Measurements from ENCODE around the gene FAM149A. TPM values are rescaled to one million over a fixed set of nuclear protein-coding genes. Genes with fewer than 3 reads are reported as not detected.

The FAM149A gene
- total RNA-seq = 0.23 and 0.25 TPM in 2 replicates

DNA sequence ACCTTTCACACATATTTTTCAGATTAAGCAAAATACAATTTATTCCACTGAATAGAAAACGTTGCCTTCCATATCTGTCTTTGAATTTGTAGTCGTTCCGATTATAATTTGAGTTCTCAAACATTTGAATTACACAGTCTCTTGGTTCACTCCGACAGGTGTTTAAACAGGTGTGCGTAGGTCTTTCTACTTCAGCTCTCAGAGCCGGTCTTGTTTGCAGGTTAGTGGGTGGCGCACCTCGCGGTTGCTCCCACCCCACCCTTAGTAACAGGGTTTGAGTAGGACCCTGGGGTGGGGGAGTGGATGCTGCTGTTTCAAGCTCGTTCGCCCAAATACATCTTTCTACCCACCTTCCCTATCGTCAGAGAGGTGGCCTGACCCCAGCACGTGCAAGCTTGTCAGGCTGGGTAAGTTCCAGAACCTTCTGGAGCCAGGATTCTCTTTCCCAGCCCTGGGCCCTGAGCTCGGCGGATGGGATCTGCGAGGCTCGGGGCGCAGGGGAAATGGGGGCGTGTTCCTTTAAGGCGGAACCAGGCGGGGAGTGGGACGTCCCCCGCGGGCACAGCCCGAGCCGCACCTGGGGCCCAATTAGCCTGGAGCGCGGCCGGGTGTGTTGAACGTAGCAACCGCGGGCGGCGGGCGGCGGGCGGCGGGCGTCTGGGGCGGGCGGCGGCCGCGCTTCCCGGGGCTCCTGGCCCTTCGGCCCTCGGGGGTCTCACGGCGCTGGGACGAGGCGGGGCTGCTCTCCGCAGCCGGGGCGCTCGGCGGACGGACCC, at the start of gene FAM149A:
Gene FAM149A (plus strand): TSS at position 591 of the 776 bp plus-strand sequence.
- intact Hi-C loops (cut with micrococcal nuclease) = no loop called here

DNA sequence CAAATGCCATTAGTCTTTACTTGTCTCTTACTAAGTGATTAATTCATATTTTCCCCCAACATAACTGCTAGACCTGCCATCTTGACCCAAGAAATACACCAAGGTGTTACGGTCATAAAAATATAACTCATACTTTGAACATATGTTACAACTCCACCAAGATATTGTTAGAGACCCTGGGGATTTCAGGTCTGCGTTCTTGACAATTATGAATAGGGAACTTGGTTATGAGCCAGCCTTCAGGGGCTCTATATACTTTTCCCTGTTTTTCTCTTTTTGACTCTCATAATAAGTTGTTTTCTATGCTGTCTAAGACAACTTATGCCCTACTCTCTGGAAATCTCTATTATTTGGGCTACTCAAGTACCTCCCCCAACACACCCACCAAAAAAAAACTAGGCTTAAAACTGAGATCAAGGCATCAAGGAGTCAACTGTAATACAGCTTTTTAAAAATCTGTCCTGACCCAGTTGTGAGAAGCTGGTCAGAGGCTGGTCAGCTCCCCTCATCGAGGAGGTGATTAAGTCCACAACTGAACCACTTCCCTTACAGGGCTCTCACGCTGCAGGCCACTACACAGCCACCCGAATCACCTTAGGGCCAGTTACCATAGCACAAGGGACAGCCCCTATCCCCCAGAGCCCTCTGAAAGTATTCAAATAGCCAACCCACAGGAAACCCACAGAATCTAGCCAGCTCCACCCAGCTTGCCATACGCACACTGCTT, 46.1 kb upstream of the FAM149A start:
- intact Hi-C loops (cut with micrococcal nuclease) = no loop called here

DNA sequence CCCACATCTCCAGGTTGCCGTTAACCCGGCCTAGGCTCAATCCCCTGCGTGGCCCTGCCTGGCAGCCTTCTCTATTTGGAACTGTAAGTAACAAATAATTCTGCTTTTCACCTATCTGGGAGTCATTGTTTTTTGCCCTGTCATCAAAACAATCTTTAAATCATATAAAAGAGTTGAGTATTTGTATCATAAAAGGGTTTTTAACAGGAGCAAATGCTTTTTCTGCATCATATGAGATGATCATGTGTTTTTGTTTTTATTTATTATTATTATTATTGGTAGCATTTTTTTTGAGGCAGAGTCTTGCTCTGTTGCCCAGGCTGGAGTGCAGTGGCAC, 45.6 kb upstream of the FAM149A start:
- intact Hi-C loops (cut with micrococcal nuclease) = no loop called here

DNA sequence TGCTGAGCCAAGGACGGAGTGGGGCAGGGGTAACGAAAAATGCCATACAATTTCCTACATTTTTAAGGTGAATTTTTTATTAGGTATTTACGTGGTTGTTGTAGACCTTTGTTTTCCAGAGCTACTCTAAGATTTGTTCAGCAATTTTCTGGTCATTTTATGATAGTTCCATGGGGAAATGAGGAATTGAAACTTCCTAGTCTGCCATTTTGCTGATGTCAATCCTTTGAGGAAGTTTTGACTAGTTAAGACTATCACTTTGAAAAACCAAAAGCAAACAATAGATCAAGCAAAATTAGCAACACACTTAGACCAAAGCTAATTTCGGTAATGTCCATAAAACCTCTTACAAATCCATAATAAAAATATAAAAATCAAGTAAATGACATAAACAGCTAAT, 42.6 kb upstream of the FAM149A start:
- intact Hi-C loops (cut with micrococcal nuclease) = no loop called here

DNA sequence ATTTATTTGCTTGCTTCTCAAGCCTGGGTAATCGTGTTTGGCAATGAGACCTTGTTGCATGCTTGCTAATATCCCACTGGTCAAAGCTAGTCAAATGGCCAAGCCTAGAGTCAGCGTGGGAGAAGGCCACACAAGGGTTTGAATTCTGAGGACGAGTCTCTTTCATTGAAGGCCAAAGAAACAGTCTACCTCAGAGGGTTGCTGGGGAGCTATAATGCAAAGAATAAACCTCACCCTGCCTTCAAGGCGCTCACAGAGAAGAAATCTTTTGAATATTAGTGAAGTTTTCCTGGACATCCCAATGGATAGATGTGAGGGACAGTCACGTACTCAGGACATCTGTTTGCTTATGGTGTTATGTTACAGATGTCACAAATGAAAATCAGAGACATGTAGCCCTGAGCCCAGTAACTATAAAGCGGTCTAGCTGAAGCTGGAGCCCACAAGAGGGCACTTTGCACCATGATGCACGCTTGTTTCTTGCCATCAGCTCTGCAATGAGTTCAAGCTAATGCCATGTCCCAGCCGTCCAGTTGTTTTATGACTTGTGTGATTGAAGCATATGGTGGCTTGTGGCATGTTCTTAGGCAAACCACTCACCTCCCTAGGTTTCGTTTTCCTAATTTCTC, 36.6 kb upstream of the FAM149A start:
- intact Hi-C loops (cut with micrococcal nuclease) = loop anchor here (2.0 to 5.0 kb wide), 2 partner anchors 69 to 124 kb away; partner anchors contain the start of gene CYP4V2

DNA sequence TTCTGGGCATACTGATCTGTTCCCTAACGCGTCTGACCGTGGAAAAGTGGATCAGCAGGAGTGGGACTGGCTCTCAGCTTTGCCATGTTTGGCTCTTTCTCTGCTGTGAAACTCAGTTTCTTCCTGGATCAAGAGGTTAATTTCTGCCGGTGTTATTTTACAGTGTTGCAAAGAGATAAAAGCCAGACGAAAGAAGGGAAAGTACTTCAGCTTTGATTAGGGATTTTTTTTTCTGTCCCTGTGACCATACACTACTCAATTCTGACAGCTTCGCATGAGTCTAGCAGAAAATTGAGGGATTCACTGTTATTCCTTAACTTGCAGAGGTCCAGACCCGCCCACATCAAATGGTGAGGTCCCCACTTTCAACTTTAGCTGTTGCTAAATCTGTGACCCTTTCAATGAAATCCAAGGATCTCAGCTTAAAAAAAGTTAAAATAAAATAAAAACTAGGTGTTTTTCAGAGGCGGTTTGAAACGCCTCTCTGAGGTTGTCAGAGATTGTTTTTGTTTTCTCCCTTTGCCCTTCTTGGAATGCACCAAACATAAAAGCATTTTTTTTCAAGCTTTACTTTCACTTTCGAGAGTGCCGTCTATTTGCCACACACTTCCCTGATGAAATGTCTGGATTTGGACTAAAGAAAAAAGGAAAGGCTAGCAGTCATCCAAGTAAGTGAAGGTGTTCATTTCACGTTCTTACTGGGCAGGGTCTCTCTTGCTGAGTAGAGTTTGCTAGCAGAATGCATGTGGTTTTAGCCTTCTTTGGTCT, 35.7 kb upstream of the FAM149A start, which contains the start of gene TLR3:
Gene TLR3 (plus strand): TSS at position 576 of the 768 bp plus-strand sequence. CDS start 7,464 bp downstream, outside the sequence.
- intact Hi-C loops (cut with micrococcal nuclease) = loop anchor here (2.0 to 5.0 kb wide), 2 partner anchors 68 to 124 kb away; partner anchors contain the start of gene CYP4V2

DNA sequence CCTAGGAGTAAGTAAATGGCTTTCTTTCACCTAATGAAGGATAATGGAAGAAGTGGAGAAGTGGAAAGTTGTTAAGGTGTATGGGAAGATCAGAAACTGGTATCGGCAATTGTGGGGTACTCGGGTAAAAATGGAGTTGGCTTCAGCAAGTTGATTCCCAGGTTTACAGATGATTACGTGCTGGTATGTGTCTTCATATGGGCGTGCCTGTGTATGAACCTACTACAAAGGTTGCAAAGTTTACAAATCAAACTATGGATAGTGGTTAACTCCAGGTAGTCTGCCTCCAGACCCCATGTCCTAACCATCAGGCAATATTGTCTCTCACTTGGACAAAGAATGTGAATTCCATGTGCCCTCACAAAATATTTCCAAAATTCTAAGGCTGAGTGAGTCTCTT, 34.8 kb upstream of the FAM149A start:
- intact Hi-C loops (cut with micrococcal nuclease) = loop anchor here (2.0 to 5.0 kb wide), 2 partner anchors 67 to 123 kb away; partner anchors contain the start of gene CYP4V2

DNA sequence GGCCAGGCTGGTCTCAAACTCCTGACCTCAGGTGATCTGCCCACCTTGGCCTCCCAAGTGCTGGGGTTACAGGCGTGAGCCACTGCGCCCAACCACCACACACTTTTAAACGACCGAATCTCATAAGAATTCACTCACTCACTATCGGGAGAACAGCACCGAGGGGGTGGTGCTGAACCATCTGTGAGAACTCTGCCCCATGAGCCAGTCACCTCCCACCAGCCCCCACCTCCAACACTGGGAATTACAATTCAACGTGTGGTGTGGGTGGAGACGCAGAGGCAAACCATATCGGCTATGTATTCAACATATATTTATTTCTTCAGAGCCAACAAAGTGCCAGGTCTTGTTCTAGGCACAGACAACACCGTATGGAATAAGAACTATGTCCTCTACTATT, 32.0 kb upstream of the FAM149A start:
- intact Hi-C loops (cut with micrococcal nuclease) = no loop called here

DNA sequence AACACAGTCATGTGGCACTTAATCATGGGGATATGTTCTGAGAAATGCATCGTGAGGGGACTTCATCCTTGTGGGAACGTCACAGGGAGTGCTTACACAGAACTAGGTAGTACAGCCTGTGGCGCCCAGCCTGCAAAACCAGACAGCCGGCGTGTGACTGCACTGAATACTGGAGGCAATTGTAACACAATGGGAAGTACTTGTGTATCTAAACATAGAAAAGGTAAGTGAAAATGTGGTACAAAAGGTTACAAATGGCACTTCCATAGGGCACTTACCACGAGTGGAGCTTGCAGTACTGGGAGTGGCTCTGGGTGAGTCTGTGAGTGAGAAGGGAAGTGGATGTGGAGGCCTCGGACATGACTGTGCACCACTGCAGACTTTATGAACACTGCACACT, 30.3 kb upstream of the FAM149A start:
- intact Hi-C loops (cut with micrococcal nuclease) = no loop called here

DNA sequence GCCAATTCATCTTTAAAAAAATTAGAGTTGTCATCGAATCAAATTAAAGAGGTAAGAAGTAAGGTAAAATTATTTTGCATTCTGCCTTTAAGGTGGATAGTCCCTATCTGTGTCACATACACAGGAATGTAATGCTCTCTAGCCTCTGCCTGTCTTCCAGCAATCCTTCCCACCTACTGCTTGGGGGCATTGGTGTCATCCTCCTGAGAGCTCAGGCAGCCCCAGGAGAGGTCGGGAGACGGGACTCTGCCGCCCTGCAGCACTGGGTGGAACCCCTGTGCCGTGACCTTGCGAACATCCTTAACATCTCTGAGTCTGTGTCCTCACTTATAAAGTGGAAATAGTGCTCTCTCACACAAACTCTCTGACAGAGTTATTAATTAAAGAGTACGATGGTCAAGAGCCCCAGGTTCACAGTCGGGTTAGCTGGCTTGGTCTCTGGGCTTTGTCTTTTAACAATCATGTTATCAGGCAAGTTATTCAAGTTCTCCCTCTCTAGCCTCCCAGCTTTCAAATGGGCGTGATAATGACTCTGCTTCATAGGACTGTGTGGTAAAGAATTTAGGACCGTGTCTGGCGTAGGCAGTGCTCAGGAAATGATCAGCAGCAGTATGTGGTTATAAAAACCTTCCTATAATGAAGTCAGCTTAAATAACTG, 25.4 kb upstream of the FAM149A start:
- intact Hi-C loops (cut with micrococcal nuclease) = no loop called here

DNA sequence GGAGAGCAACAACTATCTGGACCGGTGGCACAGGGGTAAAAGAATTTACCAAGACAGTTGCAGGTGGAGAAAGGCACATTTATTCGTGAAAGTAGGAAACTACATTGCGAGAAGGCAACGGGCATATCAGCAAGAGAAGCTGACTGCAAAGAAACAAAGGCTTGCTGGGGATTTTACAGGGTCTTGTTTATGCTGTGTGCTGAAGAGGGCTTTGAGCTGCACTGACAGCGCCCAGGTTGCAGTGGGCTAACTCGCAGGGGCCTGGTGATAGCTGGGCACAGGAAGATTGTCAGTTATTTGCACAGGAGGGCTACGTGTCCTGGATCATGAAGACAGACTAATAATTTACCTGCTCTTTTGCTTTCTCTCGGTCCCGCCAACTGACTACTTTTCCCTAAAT, 24.8 kb upstream of the FAM149A start:
- intact Hi-C loops (cut with micrococcal nuclease) = no loop called here

DNA sequence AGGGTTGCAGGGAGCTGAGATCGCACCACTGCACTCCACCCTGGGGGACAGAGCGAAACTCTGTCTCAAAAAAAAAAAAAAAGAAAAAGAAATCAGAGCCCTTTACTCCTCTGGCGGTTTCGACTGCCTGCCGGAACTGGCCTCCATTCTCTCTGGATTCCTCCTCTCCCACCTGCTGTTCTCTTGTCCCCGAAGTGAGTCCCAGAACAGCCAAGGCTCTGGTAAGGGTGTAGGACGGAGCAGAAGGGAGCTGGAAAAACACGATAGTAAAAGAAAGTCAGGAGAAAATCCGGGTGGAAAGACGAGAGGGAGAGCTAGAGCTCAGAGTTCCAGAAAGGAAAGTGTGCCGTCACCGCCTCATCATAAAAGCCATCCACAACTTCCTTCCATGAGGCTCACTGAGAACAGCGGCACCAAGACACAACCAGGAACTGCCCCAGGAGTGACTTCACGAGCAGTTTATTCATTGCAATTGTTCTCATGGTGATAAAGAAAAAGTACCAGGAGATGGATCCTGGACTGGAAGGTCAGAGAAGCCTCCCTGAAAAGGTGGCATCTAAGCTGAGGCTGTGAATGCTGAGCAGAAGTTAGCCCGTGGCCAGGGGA, 23.2 kb upstream of the FAM149A start:
- intact Hi-C loops (cut with micrococcal nuclease) = no loop called here

DNA sequence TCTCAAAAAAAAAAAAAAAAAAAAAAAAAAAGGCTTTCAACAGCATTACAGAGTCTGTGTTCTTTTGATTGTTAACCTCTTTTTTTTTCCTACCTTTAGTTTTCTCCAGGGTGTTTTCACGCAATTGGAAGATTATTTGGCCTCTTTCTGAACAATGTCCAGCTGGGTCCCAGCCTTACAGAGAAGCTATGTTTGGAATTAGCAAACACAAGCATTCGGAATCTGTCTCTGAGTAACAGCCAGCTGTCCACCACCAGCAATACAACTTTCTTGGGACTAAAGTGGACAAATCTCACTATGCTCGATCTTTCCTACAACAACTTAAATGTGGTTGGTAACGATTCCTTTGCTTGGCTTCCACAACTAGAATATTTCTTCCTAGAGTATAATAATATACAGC, 22.3 kb upstream of the FAM149A start:
- intact Hi-C loops (cut with micrococcal nuclease) = no loop called here

DNA sequence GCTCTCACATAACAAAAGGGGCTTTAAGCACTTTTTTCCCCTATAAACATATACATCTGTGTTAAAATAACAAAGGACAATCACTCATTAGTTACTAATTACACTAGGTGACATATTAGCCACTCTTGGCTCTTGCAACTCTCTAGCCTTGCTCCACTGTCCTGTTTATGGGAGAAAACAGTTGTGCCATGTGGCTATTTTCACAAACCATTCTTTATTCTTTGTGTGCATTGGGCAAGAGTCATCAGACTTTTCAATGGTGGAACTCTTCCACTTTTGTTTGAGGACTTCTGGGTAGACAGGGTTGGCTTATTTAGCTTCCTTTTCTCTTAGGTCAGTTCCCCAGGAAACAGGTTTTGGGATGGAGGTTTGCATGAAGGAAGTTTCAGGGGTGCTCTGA, 16.0 kb upstream of the FAM149A start:
- intact Hi-C loops (cut with micrococcal nuclease) = no loop called here

DNA sequence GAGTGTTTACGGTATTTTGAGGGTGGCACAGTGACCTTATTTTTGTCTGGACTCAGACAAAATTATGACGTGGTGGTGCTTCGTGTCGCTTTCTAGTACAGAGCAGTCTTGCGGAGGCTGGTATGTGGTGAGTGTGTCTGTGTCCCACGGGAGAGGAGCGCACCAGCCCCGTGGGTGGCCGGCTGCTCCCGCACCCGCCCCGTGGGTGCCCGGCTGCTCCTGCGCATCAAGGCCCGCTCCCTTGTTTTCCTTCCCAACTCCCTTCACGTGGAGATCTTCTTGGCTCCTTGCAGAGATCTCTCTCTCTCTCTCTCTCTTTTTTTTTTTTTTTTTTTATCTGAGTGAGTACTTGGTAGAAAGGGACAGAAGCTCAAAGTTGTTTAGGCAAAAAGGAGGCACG, 12.2 kb upstream of the FAM149A start:
- intact Hi-C loops (cut with micrococcal nuclease) = no loop called here

DNA sequence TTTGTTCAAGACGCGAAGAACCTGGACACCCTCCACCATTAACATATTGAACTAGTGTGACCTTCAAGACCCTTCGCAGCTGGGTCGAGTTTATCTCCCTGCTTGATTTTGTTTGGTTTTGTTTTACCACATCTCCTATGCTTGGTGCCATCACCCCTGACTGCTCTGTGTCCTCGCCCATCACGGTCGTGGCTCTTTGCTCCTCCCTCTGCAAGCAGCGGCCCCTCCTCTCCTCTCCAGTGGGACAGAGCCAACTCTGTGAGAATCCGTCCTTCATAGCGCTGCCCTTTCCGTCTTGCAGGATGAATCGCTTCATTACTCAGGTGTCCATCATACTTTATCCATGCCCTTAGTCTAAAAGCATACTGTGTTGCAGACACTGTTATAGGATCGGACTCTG, 9.1 kb upstream of the FAM149A start:
- intact Hi-C loops (cut with micrococcal nuclease) = no loop called here

DNA sequence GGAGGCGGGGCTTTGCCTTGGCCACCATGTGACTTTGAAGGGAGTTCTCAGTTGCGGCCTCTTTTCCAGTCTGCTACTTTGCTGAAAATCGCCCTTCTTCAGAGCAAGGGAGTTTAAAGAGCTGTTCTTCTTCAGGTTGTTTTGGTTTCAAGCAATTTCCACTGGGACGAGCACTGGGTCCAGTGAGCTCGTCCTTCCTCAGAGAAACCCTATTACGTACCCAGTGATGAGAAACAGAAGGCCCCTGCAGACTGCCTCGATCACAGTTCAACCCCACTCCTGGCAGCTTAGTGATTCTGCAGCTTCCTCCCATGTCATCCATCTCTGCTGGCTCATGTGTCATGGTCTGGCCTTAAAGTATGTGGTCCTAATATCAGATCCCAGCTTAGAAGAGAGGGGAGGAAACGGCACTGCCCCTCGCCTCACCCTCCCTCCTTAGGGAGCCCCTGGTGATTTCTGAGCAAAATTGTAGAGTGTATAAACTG, 7.8 kb upstream of the FAM149A start:
- intact Hi-C loops (cut with micrococcal nuclease) = no loop called here

DNA sequence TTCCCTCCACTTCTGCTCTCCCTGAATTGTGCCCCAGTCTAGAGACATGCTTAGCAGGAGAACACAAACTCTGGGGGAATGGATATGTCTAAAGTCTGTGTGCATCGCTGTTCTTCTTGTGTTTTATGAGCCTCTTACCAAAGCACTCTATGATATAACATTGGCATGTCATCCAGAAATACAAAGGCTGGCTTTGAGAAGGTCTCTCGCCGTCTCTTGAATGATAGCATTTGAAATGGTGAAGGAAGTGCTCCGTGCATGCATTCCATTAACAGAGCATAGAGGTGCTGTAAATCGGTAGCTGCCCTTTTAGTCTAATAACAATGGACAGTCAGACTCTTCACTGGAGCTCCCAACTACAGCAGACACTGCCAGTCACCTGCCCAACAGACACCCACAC, 7.1 kb upstream of the FAM149A start:
- intact Hi-C loops (cut with micrococcal nuclease) = no loop called here

DNA sequence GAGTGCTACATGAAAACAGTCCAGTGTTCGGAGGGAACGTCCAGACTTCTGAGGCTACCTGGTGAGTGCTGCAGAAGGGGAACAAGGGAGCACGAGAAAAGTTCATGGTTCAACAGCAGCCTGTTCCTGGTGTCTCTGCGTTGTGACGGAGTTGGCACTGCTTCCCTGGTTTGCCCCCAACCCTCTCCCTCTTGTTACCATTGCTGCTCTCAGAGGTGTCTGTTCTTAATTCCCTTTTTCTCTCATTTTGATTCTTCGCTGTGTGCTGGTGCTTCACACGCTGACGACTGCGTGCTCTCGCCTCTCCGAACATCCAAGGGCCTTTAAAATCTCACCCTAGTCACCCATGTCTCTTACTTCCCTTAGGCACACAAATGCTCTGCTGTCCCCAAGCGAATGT, 1.6 kb upstream of the FAM149A start:
- intact Hi-C loops (cut with micrococcal nuclease) = no loop called here
